SK-N-SH treated with all-trans-retinoic acid at 6 μM for 48 hours (cell line): ENCODE measurements around the gene OMP.

Source experiments
- ATAC-seq: fragments of 200-7000 bp; cut with Tn5 transposase; 3 replicates; pipeline ENCODE4 v1.9.1; 2020; ENCODE audit warnings: mild to moderate bottlenecking, moderate library complexity
- ARNTL ChIP-seq: fragments of 450-650 bp; formaldehyde crosslinking; IDR thresholded peaks from 2 replicates; pipeline ENCODE4 v1.5.0; 2020; ENCODE audit warnings: low read depth, mild to moderate bottlenecking, moderate library complexity, borderline replicate concordance
- BACH2 ChIP-seq: fragments of 250-450 bp; sonication (Bioruptor Pico); IDR thresholded peaks from 2 replicates; pipeline ENCODE4 v1.9.0; 2021; ENCODE audit warnings: mild to moderate bottlenecking, borderline replicate concordance
- CSDC2 ChIP-seq: fragments of 250-450 bp; sonication (Bioruptor Pico); IDR thresholded peaks from 2 replicates; pipeline ENCODE4 v1.5.0; 2020; ENCODE audit warnings: mild to moderate bottlenecking, moderate library complexity
- ESRRG ChIP-seq: fragments of 250-450 bp; sonication (Bioruptor Pico); IDR thresholded peaks from 2 replicates; pipeline ENCODE4 v1.6.1; 2021; ENCODE audit warnings: mild to moderate bottlenecking
- GLIS3 ChIP-seq: fragments of 250-450 bp; sonication (Bioruptor Pico); IDR thresholded peaks from 2 replicates; pipeline ENCODE4 v1.5.0; 2020; ENCODE audit warnings: mild to moderate bottlenecking, moderate library complexity
- ISL1 ChIP-seq: fragments of 250-450 bp; sonication (Bioruptor Pico); IDR thresholded peaks from 2 replicates; pipeline ENCODE4 v2.1.2; 2022; ENCODE audit warnings: mild to moderate bottlenecking, moderate library complexity
- OSR1 ChIP-seq: fragments of 250-450 bp; sonication (Bioruptor Pico); IDR thresholded peaks from 2 replicates; pipeline ENCODE4 v1.8.0; 2022; ENCODE audit warnings: moderate library complexity, mild to moderate bottlenecking, inconsistent platforms
- RARB ChIP-seq: fragments of 250-450 bp; sonication (Bioruptor Pico); IDR thresholded peaks from 2 replicates; pipeline ENCODE4 v1.8.0; 2021; ENCODE audit warnings: mild to moderate bottlenecking, moderate library complexity
- SNAI2 ChIP-seq: fragments of 250-450 bp; sonication (Bioruptor Pico); IDR thresholded peaks from 2 replicates; pipeline ENCODE4 v1.5.0; 2020; ENCODE audit warnings: mild to moderate bottlenecking, moderate library complexity
- TCF4 ChIP-seq: fragments of 250-450 bp; sonication (Bioruptor Pico); IDR thresholded peaks from 2 replicates; pipeline ENCODE4 v1.8.0; 2021; ENCODE audit warnings: mild to moderate bottlenecking, moderate library complexity, borderline replicate concordance
- TOX ChIP-seq: fragments of 250-450 bp; sonication (Bioruptor Pico); IDR thresholded peaks from 2 replicates; pipeline ENCODE4 v1.8.0; 2021; ENCODE audit warnings: mild to moderate bottlenecking, moderate library complexity, borderline replicate concordance
- ZC3H10 ChIP-seq: fragments of 250-450 bp; sonication (Bioruptor Pico); IDR thresholded peaks from 2 replicates; pipeline ENCODE4 v1.5.1; 2021; ENCODE audit warnings: mild to moderate bottlenecking, moderate library complexity
- ZFP3 ChIP-seq: fragments of 250-450 bp; sonication (Bioruptor Pico); IDR thresholded peaks from 2 replicates; pipeline ENCODE4 v1.5.0; 2020; ENCODE audit warnings: mild to moderate bottlenecking, moderate library complexity
- ZFP30 ChIP-seq: fragments of 450-650 bp; formaldehyde crosslinking; IDR thresholded peaks from 2 replicates; pipeline ENCODE4 v1.5.0; 2022; ENCODE audit warnings: mild to moderate bottlenecking, moderate library complexity
- ZNF565 ChIP-seq: fragments of 450-650 bp; formaldehyde crosslinking; conservative IDR thresholded peaks from 2 replicates; pipeline ENCODE4 v1.5.0; 2020; ENCODE audit warnings: low read depth, mild to moderate bottlenecking, moderate library complexity
- ZNF70 ChIP-seq: fragments of 450-650 bp; formaldehyde crosslinking; IDR thresholded peaks from 2 replicates; pipeline ENCODE4 v1.5.0; 2020; ENCODE audit warnings: mild to moderate bottlenecking, moderate library complexity
- ZNF8 ChIP-seq: fragments of 450-650 bp; formaldehyde crosslinking; IDR thresholded peaks from 2 replicates; pipeline ENCODE4 v1.5.0; 2020; ENCODE audit warnings: mild to moderate bottlenecking, moderate library complexity
- TF ChIP-seq, protein P1 (sequence below): fragments of 250-450 bp; sonication (Bioruptor Pico); IDR thresholded peaks from 2 replicates; pipeline ENCODE4 v1.5.1; 2020; ENCODE audit warnings: low read depth, mild to moderate bottlenecking, moderate library complexity
- TF ChIP-seq, protein P2 (sequence below): fragments of 250-450 bp; sonication (Bioruptor Pico); IDR thresholded peaks from 2 replicates; pipeline ENCODE4 v1.8.0; 2021; ENCODE audit warnings: low read depth, mild to moderate bottlenecking, moderate library complexity, borderline replicate concordance
- TF ChIP-seq, protein P3 (sequence below): fragments of 250-450 bp; sonication (Bioruptor Pico); IDR thresholded peaks from 2 replicates; pipeline ENCODE4 v1.8.0; 2020; ENCODE audit warnings: mild to moderate bottlenecking, moderate library complexity, borderline replicate concordance
- TF ChIP-seq, protein P4 (sequence below): fragments of 250-450 bp; sonication (Bioruptor Pico); IDR thresholded peaks from 2 replicates; pipeline ENCODE4 v1.5.0; 2020; ENCODE audit warnings: mild to moderate bottlenecking, moderate library complexity
- TF ChIP-seq, protein P5 (sequence below): fragments of 250-450 bp; sonication (Bioruptor Pico); IDR thresholded peaks from 2 replicates; pipeline ENCODE4 v1.5.1; 2021; ENCODE audit warnings: mild to moderate bottlenecking, moderate library complexity

Gene OMP

DNA sequence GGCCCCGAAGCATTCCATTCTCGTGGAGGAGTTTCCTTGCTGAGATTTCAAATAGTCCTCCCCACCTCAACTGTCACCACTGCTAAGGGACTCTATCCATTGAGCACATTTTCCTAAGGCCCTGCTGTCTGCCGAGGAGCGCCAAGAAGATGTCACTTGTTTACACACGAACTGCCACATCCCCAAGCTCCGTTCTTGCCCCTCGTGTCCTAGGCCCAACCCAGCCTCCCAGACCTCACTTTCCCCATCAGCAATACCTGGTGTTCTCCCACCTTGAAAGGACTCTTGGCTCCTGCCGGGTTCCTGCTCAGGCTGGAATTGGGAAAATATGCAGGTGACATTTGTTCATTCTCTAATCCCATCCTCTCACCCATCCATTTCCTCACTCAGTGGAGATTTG is 21.4 kb downstream of the OMP start:
- no peak for TF ChIP-seq ISL1 (CRISPR knock-in tag)
- ATAC-seq: no peak

DNA sequence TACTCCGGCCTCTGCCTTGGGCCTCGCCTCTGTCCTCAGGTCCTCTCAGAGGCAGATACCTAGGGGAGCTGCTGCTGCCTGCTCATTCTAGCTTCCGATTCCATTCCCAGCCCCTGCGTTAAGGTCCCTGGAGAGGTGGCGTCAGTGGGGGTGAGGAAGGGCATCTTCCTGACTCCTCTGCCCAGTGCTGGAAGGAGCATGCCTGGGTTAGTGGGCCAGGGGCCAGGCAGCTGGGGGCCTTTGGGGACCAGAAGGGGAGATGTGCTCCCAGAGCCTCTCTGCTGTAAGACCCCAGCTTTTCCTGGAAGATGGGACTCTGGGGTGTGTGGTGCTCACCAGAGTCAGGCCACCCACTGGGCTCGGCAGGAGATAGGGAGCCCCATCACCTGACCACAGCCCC is 21.8 kb downstream of the OMP start:
- TF ChIP-seq TCF4 (CRISPR knock-in tag) (no peak), ZNF8 (CRISPR knock-in tag) (no peak), RARB (no peak), SNAI2 (no peak), ISL1 (CRISPR knock-in tag) (no peak), BACH2 (no peak), ESRRG (no peak)
- TF ChIP-seq, protein P1, sequence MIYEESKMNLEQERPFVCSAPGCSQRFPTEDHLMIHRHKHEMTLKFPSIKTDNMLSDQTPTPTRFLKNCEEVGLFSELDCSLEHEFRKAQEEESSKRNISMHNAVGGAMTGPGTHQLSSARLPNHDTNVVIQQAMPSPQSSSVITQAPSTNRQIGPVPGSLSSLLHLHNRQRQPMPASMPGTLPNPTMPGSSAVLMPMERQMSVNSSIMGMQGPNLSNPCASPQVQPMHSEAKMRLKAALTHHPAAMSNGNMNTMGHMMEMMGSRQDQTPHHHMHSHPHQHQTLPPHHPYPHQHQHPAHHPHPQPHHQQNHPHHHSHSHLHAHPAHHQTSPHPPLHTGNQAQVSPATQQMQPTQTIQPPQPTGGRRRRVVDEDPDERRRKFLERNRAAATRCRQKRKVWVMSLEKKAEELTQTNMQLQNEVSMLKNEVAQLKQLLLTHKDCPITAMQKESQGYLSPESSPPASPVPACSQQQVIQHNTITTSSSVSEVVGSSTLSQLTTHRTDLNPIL (CRISPR knock-in tag): no peak
- TF ChIP-seq, protein P2, sequence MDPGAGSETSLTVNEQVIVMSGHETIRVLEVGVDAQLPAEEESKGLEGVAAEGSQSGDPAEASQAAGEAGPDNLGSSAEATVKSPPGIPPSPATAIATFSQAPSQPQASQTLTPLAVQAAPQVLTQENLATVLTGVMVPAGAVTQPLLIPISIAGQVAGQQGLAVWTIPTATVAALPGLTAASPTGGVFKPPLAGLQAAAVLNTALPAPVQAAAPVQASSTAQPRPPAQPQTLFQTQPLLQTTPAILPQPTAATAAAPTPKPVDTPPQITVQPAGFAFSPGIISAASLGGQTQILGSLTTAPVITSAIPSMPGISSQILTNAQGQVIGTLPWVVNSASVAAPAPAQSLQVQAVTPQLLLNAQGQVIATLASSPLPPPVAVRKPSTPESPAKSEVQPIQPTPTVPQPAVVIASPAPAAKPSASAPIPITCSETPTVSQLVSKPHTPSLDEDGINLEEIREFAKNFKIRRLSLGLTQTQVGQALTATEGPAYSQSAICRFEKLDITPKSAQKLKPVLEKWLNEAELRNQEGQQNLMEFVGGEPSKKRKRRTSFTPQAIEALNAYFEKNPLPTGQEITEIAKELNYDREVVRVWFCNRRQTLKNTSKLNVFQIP: no peak
- ATAC-seq: no peak

DNA sequence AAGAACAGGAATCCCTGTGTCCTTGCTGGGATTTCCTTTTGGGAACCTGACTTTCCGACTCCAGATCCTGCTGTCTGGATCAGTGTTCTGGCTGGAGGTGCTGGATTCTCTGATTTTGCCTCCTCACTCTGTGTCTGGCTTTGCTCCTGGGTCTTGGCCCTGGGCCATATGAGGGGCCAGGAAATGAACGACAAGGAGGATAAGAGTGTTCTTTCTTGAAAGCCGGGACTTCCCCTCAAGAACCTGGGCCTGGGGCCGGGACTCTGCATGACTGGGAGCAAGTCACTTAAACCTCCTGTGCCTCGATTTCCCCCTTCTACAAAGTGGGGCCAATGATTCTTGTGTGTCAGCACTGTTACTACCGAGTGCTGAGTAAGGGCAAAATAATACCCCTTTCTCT is 22.6 kb downstream of the OMP start:
- ATAC-seq: no peak
- TF ChIP-seq TOX (CRISPR knock-in tag) (no peak), ARNTL (CRISPR knock-in tag) (no peak), OSR1 (CRISPR knock-in tag) (no peak), ZC3H10 (no peak), RARB (no peak), ZNF70 (CRISPR knock-in tag) (no peak), ZFP3 (no peak), ISL1 (CRISPR knock-in tag) (no peak), BACH2 (no peak), ZNF8 (CRISPR knock-in tag) (no peak), CSDC2 (CRISPR knock-in tag) (no peak), ZFP30 (CRISPR knock-in tag) (no peak), GLIS3 (CRISPR knock-in tag) (no peak)
- TF ChIP-seq, protein P3, sequence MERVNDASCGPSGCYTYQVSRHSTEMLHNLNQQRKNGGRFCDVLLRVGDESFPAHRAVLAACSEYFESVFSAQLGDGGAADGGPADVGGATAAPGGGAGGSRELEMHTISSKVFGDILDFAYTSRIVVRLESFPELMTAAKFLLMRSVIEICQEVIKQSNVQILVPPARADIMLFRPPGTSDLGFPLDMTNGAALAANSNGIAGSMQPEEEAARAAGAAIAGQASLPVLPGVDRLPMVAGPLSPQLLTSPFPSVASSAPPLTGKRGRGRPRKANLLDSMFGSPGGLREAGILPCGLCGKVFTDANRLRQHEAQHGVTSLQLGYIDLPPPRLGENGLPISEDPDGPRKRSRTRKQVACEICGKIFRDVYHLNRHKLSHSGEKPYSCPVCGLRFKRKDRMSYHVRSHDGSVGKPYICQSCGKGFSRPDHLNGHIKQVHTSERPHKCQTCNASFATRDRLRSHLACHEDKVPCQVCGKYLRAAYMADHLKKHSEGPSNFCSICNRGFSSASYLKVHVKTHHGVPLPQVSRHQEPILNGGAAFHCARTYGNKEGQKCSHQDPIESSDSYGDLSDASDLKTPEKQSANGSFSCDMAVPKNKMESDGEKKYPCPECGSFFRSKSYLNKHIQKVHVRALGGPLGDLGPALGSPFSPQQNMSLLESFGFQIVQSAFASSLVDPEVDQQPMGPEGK (CRISPR knock-in tag): no peak
- TF ChIP-seq, protein P1 (CRISPR knock-in tag): no peak

DNA sequence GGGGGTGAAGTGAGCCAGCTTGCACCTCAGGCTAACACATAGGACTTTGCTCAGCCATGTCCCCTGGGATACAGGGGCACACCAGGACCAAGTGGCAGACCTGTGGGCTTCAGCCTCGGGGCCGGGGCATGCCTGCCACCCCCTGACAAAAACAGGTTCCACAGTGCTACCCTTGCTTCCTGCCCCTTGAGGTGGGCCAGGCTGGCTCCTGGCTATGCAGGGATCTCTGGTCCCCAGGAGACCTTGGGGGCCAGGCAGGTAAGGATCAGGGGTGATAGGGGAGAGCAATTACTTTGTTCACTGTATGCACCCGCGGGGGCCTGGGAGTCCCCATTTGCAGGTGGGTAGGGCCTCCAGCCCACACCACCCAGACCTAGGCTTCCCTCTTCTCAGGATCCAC is 23.1 kb downstream of the OMP start:
- ATAC-seq: no peak
- TF ChIP-seq ZFP30 (CRISPR knock-in tag) (no peak), ZFP3 (no peak), CSDC2 (CRISPR knock-in tag) (no peak), ARNTL (CRISPR knock-in tag) (no peak), ISL1 (CRISPR knock-in tag) (no peak), TCF4 (CRISPR knock-in tag) (no peak), ZNF565 (CRISPR knock-in tag) (no peak), ZNF8 (CRISPR knock-in tag) (no peak), ZC3H10 (no peak)
- TF ChIP-seq, protein P4, sequence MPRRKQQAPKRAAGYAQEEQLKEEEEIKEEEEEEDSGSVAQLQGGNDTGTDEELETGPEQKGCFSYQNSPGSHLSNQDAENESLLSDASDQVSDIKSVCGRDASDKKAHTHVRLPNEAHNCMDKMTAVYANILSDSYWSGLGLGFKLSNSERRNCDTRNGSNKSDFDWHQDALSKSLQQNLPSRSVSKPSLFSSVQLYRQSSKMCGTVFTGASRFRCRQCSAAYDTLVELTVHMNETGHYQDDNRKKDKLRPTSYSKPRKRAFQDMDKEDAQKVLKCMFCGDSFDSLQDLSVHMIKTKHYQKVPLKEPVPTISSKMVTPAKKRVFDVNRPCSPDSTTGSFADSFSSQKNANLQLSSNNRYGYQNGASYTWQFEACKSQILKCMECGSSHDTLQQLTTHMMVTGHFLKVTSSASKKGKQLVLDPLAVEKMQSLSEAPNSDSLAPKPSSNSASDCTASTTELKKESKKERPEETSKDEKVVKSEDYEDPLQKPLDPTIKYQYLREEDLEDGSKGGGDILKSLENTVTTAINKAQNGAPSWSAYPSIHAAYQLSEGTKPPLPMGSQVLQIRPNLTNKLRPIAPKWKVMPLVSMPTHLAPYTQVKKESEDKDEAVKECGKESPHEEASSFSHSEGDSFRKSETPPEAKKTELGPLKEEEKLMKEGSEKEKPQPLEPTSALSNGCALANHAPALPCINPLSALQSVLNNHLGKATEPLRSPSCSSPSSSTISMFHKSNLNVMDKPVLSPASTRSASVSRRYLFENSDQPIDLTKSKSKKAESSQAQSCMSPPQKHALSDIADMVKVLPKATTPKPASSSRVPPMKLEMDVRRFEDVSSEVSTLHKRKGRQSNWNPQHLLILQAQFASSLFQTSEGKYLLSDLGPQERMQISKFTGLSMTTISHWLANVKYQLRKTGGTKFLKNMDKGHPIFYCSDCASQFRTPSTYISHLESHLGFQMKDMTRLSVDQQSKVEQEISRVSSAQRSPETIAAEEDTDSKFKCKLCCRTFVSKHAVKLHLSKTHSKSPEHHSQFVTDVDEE: no peak
- TF ChIP-seq, protein P5, sequence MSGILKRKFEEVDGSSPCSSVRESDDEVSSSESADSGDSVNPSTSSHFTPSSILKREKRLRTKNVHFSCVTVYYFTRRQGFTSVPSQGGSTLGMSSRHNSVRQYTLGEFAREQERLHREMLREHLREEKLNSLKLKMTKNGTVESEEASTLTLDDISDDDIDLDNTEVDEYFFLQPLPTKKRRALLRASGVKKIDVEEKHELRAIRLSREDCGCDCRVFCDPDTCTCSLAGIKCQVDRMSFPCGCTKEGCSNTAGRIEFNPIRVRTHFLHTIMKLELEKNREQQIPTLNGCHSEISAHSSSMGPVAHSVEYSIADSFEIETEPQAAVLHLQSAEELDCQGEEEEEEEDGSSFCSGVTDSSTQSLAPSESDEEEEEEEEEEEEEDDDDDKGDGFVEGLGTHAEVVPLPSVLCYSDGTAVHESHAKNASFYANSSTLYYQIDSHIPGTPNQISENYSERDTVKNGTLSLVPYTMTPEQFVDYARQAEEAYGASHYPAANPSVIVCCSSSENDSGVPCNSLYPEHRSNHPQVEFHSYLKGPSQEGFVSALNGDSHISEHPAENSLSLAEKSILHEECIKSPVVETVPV (CRISPR knock-in tag): no peak
- TF ChIP-seq, protein P3 (CRISPR knock-in tag): no peak
- TF ChIP-seq, protein P1 (CRISPR knock-in tag): no peak
